GM21619 (cell line): ENCODE measurements around the gene LPCAT2.

Experiments used
- ATAC-seq: cut with Tn5 transposase; IDR thresholded peaks from one replicate; pipeline ENCODE4 v1.9.1; 2021; ENCODE audit not compliant: unreplicated experiment

The LPCAT2 gene

GRCh38 chr16:55503726-55504550 is 4.9 kb upstream of the LPCAT2 start:
- no peak for ATAC-seq

DNA sequence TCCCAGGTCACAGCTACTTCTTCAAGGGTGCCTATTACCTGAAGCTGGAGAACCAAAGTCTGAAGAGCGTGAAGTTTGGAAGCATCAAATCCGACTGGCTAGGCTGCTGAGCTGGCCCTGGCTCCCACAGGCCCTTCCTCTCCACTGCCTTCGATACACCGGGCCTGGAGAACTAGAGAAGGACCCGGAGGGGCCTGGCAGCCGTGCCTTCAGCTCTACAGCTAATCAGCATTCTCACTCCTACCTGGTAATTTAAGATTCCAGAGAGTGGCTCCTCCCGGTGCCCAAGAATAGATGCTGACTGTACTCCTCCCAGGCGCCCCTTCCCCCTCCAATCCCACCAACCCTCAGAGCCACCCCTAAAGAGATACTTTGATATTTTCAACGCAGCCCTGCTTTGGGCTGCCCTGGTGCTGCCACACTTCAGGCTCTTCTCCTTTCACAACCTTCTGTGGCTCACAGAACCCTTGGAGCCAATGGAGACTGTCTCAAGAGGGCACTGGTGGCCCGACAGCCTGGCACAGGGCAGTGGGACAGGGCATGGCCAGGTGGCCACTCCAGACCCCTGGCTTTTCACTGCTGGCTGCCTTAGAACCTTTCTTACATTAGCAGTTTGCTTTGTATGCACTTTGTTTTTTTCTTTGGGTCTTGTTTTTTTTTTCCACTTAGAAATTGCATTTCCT is 3.4 kb upstream of the LPCAT2 start:
- no peak for ATAC-seq

DNA sequence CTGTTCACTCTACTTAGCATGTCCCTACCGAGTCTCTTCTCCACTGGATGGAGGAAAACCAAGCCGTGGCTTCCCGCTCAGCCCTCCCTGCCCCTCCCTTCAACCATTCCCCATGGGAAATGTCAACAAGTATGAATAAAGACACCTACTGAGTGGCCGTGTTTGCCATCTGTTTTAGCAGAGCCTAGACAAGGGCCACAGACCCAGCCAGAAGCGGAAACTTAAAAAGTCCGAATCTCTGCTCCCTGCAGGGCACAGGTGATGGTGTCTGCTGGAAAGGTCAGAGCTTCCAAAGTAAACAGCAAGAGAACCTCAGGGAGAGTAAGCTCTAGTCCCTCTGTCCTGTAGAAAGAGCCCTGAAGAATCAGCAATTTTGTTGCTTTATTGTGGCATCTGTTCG is 2.8 kb upstream of the LPCAT2 start:
- ATAC-seq: no peak

DNA sequence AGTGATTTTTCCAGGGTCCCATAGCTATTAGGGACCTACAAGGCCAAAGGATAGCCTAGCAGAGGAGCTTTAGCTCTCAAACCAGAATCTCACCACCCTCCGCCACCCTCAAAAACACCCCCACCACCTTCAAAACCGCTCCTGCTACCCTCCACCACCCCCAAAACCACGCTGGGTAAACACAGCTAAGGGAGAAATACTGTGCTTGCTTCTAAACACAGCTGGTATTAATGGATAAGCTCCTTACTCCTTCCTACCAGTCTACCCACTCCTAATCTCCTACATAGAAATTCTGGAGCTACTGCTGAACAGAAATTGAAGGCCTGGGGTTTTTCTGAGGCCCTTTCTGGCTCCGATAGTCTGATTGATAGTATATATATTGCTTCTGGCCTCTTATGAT is 2.2 kb upstream of the LPCAT2 start:
- ATAC-seq: no peak

DNA sequence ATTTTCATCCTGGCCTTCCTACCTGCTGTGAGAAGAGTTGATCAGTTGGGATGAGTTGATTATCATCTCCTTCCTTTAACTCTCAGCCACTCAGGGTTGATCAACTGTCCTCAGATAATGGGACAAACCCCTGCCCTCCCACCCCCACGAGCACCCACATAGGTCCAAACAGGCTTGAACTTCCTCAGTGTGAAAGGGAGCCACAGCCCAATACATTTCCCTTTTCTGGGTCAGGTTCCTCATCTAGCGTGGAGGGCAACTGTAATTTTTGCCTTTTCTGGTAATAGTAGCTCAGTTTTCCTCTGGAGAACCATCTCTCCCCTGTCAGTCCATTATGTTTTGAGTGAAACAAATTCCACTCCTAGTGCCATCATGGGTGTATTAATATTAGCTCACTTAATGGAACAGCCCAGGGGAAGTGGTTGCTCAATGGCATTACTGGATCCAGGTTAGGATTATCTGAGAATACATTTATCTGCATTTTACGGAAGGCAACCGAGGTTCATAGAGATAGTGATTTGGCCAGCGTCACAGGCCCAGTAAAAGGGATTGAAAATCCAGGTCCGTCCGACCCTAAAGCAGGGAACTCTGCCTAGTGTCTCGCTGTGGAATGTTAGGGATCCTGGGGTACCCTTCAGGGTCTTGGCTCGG is 476 bp upstream of the LPCAT2 start:
- ATAC-seq: no peak

DNA sequence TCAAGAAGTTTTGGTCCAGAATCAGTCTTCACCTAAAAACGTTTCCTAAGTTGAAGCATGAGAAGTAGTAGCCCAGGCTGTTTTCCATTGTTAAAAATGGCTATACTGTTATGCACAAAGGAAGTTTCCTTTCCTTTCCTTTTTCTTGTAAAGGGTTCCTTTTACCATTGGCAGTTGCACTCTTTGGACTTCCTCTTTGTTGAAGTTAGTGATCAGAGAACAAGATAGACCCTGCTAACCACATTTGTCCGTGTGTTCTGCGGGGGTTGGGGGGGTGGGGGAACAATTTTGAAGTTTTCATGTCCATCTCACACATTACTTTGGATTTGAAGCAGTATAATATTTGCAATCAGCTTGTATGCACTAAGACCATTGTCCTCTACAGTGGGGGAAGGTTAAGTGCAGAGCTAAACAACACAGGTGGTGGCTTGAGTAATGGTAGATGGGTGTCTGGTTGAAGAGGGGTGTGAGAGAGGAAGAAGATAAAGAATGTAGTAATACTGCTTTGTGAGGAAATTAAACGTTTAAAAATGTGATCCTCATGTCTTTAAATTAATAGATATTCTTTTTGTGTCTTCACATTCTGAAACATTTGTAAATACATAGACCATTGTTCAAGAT is 1.4 kb downstream of the LPCAT2 start:
- no peak for ATAC-seq

GRCh38 chr16:55512941-55513340 is 4.1 kb downstream of the LPCAT2 start:
- ATAC-seq: no peak

DNA sequence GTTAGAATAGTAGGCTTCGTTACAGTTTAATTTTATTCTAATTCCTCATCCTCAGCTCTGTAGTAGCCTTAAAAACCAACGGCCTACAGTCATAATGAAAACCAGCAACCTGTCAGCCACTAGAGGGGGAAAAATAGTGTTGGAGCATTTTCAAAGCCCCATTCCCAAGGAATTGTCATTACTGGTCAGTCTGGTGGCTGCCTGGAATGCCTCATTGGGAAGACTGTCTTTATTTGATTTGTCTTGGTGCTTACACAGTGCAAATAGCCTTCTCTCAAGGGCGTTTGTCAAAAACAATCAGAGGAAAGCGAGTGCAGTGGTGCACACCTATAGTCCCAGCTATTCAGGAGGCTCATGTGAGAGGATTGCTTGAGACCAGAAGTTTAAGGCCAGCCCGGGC is 4.7 kb downstream of the LPCAT2 start:
- ATAC-seq: no peak

GRCh38 chr16:55515111-55515510 is 6.2 kb downstream of the LPCAT2 start:
- ATAC-seq: no peak

DNA sequence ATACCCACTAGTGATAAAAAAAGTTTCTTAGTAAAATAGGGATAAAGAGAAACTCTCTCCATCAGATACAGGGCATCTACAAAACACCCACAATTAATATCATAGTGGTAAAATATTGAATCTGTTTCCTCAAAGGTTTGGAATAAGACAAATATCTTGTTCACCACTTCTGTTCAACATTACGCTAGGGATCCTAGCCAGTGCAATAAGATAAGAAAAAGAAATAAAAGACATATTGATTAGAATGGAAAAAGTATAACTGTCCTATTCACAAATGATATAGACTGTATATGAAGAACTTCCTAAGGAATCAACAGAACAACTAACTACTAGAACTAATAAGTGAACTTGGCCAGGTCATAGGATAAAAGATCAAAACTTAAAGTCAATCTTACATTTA is 12.9 kb downstream of the LPCAT2 start:
- no peak for ATAC-seq

GRCh38 chr16:55526441-55526840 is 17.6 kb downstream of the LPCAT2 start:
- no peak for ATAC-seq

DNA sequence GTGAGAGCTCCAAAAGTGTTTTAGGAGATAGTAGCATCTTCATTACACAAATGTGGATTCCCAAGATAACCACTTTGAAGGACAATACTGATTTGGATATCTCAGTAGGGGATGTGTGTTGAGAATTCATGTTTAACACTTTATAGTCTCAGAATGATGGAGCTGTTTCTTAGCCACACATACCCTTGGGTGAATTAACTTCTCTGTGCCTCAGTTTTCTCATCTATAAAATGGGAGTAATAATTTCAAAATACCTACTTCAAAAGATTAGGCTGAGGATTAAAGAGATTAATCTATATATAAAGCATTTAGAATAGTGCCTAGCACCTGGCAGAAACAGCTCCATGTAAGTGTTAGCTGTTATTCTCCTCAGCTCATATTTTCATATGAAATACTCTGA is 19.0 kb downstream of the LPCAT2 start:
- ATAC-seq: no peak

DNA sequence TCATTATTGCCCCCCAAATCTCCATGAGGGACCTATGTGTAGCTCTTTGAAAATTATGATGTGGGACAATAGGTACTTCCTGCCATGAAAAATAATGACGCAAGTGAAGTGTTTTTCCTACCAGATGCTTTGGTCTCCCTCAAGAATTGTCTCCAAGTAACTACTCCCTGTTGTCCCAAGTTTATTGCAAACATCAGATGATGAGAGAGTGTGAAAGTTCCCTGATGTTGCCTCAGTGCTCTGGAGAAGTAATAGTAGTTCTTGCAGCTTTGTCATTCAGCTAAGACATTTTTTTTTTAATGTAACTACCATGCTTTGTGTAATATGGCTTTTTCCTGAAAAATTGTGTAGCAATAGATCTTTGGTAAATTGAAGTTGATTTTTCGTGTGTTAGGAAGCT is 20.1 kb downstream of the LPCAT2 start:
- no peak for ATAC-seq

DNA sequence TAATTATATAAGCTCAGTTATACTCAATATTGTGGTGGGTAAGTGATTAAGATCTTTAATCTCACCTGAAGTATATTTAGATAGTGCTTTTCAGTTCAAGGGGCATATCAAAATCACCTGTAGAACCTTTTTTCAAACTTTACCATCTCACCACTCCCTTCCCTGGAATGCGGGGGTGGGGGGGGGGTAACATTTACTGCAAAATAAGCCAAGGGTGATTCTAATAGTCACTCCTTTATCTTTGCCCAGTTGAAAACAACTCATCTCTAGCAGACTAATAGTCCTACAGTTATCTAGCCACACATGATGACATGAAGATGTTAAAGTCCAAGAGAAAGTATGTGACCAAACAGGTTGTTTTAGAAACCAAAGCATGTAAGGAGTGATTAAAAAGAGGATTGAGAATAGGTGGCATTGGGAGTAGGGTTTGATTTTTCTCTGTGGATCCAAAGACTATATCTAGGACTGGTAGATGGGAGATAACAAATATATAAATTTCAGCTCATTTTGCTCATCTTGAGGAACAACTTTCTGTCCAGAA is 21.5 kb downstream of the LPCAT2 start:
- ATAC-seq: no peak

DNA sequence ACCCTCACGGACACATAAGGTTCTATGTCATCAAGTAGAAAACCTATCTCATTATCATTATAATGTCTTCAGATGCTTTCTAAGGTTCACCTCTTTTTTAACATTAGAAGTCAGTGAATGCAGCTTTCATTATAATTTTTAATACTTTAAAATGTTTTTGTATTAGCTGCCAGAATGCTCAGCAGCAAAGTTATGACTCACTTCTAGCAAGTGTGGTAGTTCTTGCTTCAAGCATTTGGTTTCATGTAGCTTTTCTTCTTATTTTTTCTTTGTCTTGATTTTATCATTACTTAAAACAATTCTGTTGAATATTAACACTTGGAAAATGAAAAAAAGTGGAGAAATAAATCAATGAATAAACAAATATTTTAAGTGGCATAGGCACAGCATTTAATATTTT is 23.4 kb downstream of the LPCAT2 start:
- no peak for ATAC-seq

- ATAC-seq: no peak
Observed at GRCh38 chr16:55534756-55535155, 25.9 kb downstream of the LPCAT2 start.

GRCh38 chr16:55539049-55539448 is 30.2 kb downstream of the LPCAT2 start:
- no peak for ATAC-seq

- ATAC-seq: no peak
Observed at GRCh38 chr16:55539488-55539887, 30.6 kb downstream of the LPCAT2 start.

DNA sequence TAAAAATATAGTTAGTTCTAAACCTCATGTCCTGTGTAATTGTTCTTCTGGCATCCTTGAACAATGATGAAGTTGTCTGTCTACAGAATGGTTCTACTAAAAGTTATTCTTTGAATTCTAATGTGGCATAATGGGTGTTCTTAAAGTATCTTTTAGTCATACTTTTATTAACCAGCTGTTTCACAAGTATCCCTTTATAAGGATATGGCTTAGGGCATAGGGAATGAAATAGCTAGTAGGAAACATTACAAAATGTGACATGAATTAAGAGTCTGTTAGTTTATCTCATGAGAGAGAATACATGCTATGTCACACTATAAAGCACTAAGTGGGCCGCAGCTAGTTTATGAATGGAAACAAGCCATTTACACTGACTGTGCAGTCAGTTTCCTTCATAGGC is 31.3 kb downstream of the LPCAT2 start:
- no peak for ATAC-seq

DNA sequence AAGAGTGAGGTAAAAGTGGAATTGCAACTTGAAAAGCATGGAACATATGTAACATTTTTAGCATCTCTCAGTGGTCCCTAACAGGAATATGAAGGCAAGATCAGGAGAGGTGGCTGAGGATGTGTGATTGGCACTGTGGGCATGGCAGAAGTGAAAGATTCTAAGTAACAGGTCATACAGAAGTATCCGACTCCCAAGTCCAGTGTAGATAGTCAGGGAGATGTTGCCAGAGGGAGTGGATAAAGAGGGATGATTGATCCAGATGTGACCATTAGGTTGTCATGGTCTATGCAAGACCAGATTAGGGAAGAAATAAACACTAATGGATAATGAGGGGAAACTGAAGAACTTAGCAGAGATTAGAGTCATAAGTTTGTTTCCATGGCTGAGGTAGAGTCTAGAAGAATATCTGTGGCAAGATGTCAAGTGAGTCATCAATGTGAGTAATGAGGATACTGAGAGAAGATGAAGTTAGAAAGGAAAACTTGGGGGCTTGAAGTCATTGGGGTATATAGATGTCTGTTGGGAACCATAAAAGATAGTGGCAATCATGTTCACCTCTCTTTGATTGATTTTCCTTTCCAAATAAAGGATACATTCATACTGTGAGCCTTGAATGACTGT is 33.7 kb downstream of the LPCAT2 start:
- ATAC-seq: no peak

GRCh38 chr16:55543472-55543871 is 34.6 kb downstream of the LPCAT2 start:
- ATAC-seq: no peak
